LNCAP (cell line): ENCODE measurements around the gene EIF2S1.

Experiments used
- CTCF ChIP-seq: fragments of 450-650 bp; IDR thresholded peaks from 2 replicates; pipeline ENCODE4 v1.5.1; 2017; ENCODE audit warnings: mild to moderate bottlenecking

EIF2S1 gene

GRCh38 chr14:67410313-67410712, 50.2 kb downstream of the EIF2S1 start:
- no peak for TF ChIP-seq CTCF

DNA sequence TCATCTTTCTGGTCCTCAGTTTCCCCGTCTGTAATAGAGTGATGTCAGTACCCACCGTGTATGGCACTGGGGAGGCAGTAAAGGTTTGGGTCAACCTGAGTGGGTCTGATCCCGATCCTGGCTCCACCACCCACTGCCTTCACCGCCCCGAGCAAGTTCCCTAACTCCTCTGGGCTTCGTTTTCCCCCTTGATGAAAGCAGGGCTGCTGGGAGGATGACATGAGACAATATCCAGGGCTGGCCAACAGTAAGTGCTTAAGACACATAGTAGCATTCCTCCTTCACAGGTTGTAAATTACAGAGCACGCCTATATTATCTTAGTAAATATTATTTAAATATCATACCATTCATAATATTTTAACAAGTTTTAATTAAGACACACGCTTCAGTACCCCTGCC, 51.2 kb downstream of the EIF2S1 start:
- no peak for TF ChIP-seq CTCF

DNA sequence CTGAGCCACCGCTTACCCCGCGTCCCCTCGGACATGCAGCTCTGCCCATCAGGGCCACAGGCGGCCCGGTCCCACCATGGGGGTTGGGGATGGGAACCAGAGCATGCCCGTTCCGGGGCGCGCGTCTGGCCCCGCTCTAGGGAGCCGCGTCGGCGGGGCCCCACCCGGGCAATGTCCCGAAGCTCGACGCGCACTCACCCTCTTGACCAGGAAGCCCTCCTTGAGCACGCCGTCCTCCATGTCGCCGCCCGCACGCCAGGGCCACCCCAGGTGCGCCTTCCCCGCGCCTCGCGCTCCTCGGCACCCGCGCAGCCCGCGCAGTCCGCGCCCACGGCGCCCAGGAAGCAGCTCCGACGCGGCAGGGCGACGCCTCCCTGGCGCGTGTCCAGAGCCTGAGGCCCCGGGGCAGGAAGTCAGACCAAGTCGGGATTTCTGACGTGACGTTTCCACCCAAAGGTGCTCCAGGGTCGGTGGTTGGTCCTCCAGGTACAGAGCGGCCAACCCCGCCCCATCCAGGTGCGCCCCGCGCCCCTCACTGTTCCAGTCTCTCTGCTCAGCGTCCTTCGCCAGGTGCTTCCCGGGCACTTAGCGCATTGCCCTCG, 51.8 kb downstream of the EIF2S1 start, which contains the start of gene PLEK2:
Gene PLEK2 (minus strand): TSS at position 346 of the 602 bp plus-strand sequence. CDS start 106 bp downstream, at position 240.
- no peak for TF ChIP-seq CTCF

- no peak for TF ChIP-seq CTCF
Measured at GRCh38 chr14:67413806-67414769, 54.0 kb downstream of the EIF2S1 start.

DNA sequence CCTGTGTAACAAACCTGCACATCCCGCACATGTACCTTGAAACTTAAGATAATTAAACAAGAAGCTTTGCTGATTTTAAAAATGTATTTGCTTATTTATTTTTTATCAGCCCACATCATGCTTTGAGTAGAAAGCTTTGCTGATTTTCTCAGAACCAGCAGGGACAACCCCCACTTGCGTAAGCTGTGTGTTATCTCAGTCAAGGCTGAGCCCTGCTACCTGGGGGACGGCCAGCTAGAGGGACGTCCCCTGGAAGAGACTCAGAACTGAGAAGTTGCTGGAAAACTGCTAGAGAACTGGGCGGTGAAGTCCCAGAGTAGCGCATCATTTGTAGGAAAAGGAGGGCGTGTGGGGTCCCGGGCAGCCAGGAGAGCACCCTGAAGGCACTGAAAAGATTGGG, 56.0 kb downstream of the EIF2S1 start:
- TF ChIP-seq CTCF: no peak

DNA sequence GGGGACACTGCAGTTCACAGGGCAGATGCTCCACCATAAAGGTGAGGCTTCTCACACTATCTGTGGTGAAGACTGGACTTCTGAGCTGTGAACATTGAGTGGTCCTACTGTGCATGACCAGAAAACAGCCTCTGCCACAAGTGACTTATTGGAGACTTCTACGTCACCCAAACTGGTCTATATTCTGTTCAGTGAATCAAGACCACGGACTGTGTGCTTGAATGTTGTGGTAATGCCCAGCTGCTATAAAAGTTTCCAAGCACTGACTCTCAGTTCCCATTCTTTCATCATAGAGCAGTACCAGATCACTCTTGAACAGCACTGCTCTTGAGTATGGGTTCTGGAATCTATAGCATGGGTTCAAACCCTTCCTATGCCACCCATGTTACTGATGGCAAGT, 56.7 kb downstream of the EIF2S1 start:
- no peak for TF ChIP-seq CTCF

- TF ChIP-seq CTCF: no peak
Measured at GRCh38 chr14:67417633-67418032, 57.5 kb downstream of the EIF2S1 start.
